Bronchial epithelial cell (primary cell): ENCODE data around the gene MZT2A. TPM values are rescaled to one million over a fixed set of nuclear protein-coding genes. Genes with fewer than 3 reads are reported as not detected.
A peak's percentile ranks its signal among the peaks of the same experiment; 100 is the strongest.
"Not testable (repeated sequence)": the region's sequence is repeated elsewhere in the genome, so short reads cannot be mapped to it uniquely, and the experiment has no call there.

Experiments used
- DNase-seq: peaks from one replicate; pipeline ENCODE4 v3.0.0-alpha.2; 2010; ENCODE audit warnings: low read depth
- FAIRE-seq: peaks from 2 replicates; lab custom pipeline; 2011; peaks lifted over from hg19 to GRCh38; lab: Jason Lieb, UNC
- H3K27me3 ChIP-seq: 2 replicates; pipeline ENCODE4 v1.5.1; 2011; ENCODE audit warnings: low read length; ENCODE audit not compliant: control insufficient read depth, insufficient read depth
- H3K36me3 ChIP-seq: 2 replicates; pipeline ENCODE4 v1.5.1; 2011; ENCODE audit warnings: low read length; ENCODE audit not compliant: control insufficient read depth, insufficient read depth
- H3K4me3 ChIP-seq: 2 replicates; pipeline ENCODE4 v1.5.1; 2011; ENCODE audit warnings: mild to moderate bottlenecking, low read depth, low read length, control low read depth
- total RNA-seq: library from RNA; depleted of rRNA; stranded (reverse); fragments of >200 nt; gene quantifications from 2 replicates; pipeline ENCODE4 v1.2.1, GENCODE V29; 2014
- TF ChIP-seq, protein P1 (sequence below): IDR thresholded peaks from 2 replicates; pipeline ENCODE4 v1.5.1; 2011; ENCODE audit warnings: mild to moderate bottlenecking, moderate library complexity, low read length, control low read depth, inconsistent platforms; ENCODE audit not compliant: insufficient read depth, severe bottlenecking

Gene MZT2A
- total RNA-seq, 1 donor from 2014 or later, result 207 TPM

DNA sequence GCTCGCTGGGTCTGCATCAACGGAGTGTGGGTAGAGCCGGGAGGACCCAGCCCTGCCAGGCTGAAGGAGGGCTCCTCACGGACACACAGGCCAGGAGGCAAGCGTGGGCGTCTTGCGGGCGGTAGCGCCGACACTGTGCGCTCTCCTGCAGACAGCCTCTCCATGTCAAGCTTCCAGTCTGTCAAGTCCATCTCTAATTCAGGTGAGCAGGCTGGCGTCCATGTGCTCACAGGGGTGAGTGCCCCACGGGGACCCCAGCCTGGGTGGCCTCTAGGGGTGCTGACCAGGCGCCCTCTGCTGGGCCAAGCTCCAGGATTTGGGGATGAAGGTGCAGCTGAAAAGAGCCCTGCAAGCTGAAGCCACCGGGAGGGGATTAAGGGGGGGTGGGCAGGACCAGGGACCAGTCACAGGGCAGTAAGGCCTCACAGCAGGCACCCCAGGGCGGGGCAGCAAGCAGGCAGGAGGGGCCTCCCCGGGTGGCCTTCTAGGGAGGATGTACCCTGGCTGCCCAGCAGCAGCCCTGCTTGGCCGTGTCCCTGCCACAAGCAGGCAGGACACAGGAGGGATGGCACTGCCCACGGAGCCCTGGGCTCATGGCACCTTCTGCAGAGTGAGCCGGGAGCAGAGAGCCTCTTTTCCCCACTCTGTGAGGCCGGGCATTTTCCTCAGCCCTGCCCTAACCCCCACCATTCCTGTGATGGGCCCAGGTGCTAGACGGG lies 38.6 kb upstream of the MZT2A start:
- FAIRE-seq, H3K4me3 ChIP-seq, H3K36me3 ChIP-seq, H3K27me3 ChIP-seq, DNase-seq: not testable (repeated sequence)
- TF ChIP-seq, protein P1, sequence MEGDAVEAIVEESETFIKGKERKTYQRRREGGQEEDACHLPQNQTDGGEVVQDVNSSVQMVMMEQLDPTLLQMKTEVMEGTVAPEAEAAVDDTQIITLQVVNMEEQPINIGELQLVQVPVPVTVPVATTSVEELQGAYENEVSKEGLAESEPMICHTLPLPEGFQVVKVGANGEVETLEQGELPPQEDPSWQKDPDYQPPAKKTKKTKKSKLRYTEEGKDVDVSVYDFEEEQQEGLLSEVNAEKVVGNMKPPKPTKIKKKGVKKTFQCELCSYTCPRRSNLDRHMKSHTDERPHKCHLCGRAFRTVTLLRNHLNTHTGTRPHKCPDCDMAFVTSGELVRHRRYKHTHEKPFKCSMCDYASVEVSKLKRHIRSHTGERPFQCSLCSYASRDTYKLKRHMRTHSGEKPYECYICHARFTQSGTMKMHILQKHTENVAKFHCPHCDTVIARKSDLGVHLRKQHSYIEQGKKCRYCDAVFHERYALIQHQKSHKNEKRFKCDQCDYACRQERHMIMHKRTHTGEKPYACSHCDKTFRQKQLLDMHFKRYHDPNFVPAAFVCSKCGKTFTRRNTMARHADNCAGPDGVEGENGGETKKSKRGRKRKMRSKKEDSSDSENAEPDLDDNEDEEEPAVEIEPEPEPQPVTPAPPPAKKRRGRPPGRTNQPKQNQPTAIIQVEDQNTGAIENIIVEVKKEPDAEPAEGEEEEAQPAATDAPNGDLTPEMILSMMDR, result peak; percentile 3

DNA sequence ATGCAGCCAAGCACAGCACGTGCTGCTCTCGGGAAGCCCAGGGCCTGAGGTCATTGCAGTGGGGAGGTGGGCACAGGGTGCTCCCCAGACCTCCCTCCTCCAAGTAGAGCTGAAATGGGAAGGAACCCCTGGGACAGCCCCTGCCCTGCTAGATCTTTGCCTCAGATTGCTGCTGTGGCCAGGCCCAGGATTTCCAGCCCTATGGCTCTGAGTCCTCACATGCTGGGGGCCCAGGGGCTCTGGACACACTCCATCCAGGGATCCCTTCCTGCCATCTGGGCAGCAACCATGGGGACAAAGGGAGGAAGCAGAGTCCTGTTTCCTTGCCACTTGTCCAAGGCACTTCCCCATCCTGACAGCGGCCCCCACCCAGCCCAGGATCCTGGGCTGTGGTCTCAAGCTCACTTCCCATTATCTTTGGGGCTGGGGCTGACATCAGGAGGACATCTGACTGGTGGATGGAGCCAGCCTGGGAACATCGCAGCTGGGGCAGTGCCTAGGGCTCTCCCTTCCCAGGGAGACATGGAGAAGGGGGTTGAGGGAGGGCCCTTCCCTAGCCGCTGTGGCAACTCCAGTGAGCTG lies 37.8 kb upstream of the MZT2A start:
- H3K27me3 ChIP-seq, H3K36me3 ChIP-seq, DNase-seq, FAIRE-seq, H3K4me3 ChIP-seq: not testable (repeated sequence)

- DNase-seq, H3K36me3 ChIP-seq, H3K4me3 ChIP-seq, H3K27me3 ChIP-seq, FAIRE-seq: not testable (repeated sequence)
Observed at GRCh38 chr2:131528981-131529863, 37.0 kb upstream of the MZT2A start.

- peak; percentile 10 for DNase-seq
- H3K36me3 ChIP-seq, H3K27me3 ChIP-seq, FAIRE-seq: not testable (repeated sequence)
- peak within 1 kb of the TSS; percentile 20 for H3K4me3 ChIP-seq
Observed at GRCh38 chr2:131527131-131528001, 35.2 kb upstream of the MZT2A start, which contains the start of gene CCDC74A. Gene CCDC74A, plus strand, starts transcription at chr2:131527888. Its CDS starts 83 bp downstream, at chr2:131527971.

DNA sequence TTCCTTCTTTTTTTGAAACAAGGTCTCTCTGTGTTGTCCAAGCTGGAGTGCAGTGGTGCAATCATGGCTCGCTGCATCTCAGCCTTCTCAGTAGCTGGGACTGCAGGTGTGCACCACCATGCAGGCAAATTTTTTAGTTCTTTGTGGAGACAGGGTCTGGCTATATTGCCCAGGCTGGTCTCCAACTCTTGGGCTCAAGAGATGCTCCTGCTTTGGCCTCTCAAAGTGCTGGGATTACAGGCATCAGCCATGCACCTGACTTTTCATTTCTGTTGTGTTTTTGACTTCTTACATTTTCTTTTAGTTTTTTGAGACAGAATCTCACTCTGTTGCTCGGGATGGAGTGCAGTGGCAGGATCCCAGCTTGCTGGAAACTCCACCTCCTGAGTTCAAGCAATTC lies 33.1 kb upstream of the MZT2A start:
- not testable (repeated sequence) for H3K36me3 ChIP-seq, H3K4me3 ChIP-seq, FAIRE-seq, DNase-seq, H3K27me3 ChIP-seq

DNA sequence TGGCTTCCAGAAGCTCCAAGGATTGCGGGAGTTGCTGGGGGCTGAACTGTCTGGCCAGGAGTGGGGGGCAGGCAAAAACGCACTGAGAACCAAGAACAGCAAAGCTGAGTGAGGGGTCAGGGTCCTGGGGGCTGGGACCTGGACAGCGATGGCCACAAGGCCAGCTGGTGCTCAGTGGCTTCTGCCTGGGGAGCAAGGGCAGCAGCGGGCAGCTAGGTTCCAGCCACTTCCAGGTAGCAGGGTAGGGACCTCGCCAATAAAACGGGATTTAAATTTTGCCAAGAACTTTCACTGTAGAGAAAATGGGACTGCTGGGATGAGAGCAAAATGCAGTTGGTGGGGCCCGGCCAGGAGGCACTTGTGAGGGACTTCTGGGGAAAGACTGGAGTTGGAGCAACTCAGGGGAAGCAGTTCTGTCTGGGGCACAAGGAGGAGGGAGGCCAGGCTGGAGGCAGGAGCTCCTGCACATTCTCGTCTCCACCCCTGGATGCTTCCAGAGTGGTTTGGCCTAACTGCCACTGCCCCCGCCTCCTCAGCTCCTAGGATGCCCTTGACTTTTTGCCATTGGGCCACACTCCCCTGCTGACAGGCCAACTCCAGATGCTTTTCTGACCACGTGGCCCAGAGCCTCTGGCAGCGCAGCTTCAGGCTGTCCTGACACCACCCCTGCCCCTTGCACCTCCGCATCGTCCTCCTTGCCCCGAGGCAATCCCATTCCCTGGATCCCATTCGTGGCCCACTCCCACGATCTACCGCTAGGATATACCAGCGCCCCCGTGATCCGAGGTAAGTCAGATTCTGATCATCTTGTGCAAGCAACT lies 30.0 kb upstream of the MZT2A start:
- no peak for FAIRE-seq
- DNase-seq, result no peak

GRCh38 chr2:131521524-131521923 lies 29.3 kb upstream of the MZT2A start:
- not testable (repeated sequence) for DNase-seq, FAIRE-seq, H3K36me3 ChIP-seq, H3K4me3 ChIP-seq, H3K27me3 ChIP-seq

More for the DNA sequence above, 30.0 kb upstream of the MZT2A start:
- H3K36me3 ChIP-seq, result peaks cover 6% of the 10 kb centered on the region
- no peak overlapping the region for H3K4me3 ChIP-seq
- H3K27me3 ChIP-seq, result no peaks in the 10 kb centered on the region
- TF ChIP-seq, protein P1, result no peak
